GM18867 (cell line): ENCODE data around the gene SSNA1.

Source experiments
- ATAC-seq: cut with Tn5 transposase; IDR thresholded peaks from one replicate; pipeline ENCODE4 v1.9.1; 2021; ENCODE audit warnings: mild to moderate bottlenecking, moderate library complexity; ENCODE audit not compliant: unreplicated experiment

Gene SSNA1

DNA sequence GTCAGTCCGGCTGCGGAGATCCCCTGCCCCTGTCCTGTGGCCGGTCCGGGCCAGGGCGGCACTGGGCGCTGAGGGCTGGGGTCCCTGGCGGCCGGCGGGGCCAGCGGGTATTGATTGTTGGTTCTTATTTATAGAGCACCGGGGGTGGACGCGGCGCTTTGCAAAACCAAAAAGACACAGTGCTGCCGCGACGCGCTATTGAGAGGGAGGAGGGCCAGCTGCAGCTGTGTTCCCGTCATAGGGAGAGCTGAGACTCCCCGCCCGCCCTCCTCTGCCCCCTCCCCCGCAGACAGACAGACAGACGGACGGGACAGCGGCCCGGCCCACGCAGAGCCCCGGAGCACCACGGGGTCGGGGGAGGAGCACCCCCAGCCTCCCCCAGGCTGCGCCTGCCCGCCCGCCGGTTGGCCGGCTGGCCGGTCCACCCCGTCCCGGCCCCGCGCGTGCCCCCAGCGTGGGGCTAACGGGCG, 21.2 kb upstream of the SSNA1 start:
- no peak for ATAC-seq

DNA sequence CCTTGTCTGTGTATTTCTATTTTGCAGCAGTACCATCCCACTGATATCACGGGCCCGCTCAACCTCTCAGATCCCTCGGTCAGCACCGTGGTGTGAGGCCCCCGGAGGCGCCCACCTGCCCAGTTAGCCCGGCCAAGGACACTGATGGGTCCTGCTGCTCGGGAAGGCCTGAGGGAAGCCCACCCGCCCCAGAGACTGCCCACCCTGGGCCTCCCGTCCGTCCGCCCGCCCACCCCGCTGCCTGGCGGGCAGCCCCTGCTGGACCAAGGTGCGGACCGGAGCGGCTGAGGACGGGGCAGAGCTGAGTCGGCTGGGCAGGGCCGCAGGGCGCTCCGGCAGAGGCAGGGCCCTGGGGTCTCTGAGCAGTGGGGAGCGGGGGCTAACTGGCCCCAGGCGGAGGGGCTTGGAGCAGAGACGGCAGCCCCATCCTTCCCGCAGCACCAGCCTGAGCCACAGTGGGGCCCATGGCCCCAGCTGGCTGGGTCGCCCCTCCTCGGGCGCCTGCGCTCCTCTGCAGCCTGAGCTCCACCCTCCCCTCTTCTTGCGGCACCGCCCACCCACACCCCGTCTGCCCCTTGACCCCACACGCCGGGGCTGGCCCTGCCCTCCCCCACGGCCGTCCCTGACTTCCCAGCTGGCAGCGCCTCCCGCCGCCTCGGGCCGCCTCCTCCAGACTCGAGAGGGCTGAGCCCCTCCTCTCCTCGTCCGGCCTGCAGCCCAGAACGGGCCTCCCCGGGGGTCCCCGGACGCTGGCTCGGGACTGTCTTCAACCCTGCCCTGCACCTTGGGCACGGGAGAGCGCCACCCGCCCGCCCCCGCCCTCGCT, 20.5 kb upstream of the SSNA1 start:
- ATAC-seq: no peak

DNA sequence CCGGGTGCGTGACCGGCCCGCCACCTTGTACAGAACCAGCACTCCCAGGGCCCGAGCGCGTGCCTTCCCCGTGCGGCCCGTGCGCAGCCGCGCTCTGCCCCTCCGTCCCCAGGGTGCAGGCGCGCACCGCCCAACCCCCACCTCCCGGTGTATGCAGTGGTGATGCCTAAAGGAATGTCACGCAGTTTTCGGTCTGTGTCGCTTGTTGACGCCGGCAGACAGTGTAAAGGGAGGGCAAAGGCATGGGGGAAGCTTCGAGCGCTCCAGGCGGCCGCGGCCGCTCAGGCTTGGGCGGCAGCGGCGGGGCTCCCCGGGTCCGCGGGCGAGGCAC, 19.9 kb upstream of the SSNA1 start:
- ATAC-seq: no peak

DNA sequence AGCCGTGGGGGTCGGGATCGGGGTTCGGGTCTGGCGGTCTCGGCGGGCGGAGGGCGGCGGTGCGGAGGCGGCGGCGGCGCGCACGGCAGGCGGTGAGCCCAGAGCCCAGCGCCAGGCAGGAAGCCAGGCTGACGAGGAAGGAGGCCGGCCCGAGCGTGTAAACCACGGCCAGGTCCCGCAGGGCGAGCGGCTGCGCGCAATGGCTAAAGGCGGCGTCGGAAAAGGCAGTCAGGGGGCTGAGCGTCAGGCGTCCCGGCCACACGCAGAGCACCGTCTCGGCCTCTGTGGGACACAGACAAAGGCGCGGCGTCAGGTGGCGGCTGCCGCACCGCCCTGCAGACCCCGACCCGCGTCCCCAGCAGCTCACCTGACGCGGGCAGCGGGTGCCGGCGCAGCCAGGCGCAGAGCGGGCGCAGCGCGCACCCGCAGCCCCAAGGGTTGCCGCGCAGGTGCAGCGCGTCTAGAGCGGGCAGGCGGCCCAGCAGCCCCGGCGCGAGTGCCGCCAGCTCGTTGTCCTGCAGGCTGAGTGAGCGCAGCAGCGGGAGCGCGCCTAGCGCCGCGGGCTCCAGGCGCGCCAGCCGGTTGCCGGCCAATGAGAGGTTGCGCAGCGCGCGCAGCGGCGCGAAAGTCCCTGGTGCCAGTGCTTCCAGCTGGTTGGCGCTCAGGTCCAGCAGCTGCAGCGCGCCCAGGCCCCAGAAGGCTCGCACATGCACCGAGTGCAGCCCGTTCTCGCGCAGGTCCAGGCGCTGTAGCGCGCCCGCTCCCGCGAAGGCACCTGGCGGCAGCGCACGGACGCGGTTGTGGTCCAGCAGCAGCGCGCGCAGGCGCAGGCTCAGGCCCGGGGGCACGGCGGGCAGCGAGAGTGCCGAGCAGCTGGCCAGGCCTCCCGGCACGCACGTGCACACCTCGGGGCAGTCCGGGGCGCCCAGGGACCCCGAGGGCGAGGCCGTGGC, 19.3 kb upstream of the SSNA1 start:
- no peak for ATAC-seq

DNA sequence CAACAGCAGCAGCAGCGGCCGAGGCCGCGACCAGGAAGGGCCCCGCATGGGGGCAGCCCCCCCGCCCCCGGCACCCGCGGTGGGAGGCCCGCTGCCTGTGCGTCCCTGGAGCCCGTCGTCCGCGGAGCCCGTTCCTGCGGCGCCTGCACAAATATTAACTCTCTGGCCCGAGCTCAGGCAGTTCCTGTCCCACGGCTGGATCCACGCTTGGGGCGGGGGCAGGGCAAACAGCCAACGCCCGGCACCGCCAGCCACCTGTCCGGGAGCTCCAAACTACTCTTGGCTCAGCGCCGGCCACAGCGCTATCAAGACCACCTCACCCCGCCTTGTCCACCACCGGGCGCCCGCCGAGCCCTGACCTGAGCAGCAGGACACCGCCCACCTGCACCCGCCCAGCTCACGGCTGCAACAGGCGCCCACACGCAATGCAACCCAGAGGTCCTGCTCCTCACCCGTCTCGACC, 18.5 kb upstream of the SSNA1 start, which contains the start of gene LRRC26:
LRRC26 (minus strand) TSS at position 156 of the 463 bp plus-strand sequence; CDS start at position 48, 108 bp downstream.
- no peak for ATAC-seq

DNA sequence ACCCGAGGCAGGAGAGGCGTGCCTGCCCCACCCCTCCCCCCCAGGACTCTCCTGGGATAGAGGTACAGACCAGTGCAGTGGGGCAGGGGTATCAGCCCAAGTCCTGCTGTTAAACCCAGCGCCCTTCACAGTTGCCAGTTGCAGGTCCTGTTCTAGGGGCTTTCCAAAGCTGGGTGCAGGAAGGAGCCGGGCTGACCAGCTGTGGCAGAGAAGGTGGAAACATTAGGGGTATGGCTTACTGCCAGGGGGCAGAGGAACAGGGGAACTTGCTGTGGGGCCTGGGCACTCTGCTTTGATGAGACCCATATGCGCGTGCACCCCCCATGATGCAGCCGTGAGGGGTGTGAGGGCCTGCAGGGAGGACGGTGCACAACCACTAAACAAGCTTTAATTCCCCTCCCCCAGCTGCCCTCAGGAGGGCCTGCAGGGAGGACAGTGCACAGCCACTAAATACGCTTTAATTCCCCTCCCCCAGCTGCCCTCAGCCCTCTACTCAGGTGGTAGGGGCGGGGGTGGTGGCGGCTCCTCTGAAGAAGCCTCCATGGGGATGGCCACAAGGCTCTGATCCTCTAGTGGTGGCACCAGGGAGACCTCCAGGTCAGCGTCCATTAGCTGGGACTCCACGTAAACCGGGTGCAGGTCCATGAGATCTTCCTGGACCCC, 17.9 kb upstream of the SSNA1 start:
- no peak for ATAC-seq

DNA sequence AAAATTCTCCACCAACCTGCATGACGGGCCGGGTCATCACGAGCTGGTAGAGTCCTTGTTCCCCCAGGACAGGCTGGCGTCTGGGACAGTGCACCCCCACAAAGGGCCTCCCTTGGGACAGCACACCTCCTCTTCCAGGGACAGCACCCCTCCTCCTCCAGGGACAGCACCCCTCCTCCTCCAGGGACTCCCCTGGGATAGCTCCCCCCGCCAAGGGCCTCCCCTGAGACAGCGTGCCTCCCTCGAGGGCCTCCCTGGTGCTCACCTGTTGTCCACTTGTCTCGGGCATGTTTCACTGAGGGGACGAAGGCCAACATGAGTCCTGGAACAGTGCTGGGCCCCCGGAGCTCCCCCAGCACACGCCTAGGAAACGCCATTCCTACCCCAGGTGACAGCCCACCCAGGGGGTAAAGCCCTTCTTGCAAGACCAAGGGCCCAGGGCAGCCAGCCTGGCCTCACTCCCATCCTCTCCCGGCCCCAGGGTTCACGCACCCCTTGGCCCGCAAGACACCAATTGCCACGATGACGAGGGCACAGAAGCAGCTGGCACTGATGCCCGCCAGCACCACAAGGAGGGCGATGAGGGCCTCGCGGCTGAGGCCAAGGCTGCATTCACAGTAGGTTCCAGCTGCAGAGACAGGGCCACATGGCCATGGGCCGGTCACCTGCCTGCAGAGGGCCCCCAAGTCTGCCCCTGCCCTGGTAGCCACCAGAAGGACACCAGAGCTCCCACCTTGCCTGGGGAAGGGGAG, 17.2 kb upstream of the SSNA1 start:
- ATAC-seq: no peak

DNA sequence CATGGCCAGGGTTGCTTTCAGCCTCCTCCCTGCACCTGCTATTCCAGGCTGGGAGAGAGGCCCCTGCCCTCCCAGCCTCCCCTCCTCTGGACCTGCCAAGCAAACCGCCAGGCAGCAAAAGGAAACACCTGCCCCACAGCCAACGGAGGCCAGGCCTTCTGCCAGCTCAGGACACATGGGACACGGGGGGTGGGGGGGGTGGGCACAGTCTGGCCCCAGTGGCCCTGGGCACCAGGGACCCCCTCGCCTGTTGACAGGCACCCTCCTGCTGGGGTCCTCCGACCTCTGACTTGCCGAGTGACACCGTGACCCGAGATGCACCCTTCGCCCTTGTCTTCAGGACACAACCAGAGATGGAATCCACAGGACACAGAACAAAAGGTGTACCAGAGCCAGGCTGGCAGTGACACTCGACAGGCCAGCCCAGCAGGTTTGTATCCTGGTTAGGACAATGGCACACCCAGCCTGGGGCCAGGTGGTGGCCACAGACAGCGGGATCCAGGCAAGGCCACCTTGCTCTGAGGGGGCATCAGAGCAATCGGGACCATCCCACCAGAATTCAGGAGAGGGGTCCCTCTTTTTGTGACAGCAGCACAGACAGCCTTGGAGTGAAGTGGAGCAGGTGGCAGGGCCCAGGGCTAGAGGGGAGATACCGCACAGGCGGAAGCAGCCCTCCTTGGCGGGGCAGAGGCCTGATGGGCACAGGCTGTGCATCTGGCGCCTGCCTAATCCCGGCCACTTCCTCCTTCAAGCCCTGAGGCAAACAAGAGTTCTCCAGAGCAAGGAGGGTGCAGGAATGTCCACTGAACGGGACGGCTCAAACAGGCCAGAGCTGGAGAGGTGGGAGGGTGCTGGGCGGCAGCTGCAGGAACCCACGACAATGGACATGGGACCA, 15.3 kb upstream of the SSNA1 start:
- no peak for ATAC-seq

DNA sequence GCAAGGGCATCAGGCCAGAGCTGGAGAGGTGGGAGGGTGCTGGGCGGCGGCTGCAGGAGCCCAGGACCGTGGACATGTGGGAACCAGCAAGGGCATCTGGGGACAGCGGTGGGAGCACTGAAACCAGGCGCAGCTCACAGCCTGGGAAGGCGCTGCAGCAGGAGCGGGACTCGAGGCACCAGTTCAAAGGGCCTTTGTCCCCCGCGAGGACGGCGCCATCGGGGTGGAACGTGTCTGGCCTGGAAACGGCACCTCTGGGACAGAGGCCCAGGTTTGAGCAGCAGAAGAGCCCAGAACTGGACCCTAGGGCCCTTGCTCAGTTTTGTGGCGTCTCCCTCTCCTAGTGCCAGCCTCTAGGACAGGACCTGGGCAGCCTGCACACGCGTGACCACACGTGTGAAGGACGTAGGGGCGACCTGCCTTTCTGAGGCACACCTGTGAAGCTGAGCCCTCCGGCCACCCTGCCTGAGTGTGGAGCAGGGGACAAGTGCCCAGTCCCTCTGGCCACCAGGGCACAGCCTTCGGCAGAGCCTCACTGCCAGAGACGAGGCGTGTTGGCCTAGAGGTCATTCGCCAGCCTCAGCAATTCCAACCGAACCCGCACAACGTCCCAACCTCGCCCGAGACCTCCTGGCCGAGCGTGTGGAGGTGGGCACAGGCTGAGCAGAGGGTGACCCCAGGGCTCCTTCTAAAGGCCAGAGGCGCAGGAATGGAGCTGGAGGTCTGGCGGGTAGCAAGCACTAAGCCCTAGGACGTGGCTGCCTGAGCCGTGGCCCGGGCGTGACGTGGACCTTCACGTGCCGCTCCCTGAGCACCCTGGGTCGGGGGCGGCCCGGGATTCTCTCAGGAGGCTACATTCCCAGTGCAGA, 14.4 kb upstream of the SSNA1 start:
- no peak for ATAC-seq

DNA sequence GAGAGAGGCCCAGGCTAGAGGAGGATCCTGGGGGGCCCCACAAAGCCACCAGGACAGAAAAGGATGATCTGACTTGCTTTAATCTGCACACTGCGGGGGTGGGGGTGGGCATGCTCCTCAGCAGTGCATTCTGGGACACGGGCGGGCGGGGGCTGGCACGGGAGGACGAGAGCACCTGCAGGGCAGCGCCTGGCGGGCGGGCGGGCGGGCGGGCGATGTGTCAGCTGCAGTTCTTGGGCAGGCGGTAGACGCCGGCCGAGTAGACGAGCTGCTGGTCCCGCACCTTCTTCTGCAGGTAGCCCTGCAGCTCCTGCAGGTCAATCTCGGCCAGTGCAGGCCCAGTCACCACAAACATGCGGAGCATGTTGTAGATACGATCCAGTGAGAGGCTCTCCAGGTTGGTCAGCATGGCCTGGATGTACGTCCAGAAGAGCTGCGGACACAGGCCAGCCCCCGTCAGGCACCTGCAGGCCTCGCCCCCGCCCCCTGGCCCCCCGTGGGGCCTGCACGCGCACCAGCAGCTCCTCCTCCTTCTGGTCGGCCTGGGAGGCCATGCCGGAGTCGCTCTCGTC, 13.7 kb upstream of the SSNA1 start:
- ATAC-seq: no peak

DNA sequence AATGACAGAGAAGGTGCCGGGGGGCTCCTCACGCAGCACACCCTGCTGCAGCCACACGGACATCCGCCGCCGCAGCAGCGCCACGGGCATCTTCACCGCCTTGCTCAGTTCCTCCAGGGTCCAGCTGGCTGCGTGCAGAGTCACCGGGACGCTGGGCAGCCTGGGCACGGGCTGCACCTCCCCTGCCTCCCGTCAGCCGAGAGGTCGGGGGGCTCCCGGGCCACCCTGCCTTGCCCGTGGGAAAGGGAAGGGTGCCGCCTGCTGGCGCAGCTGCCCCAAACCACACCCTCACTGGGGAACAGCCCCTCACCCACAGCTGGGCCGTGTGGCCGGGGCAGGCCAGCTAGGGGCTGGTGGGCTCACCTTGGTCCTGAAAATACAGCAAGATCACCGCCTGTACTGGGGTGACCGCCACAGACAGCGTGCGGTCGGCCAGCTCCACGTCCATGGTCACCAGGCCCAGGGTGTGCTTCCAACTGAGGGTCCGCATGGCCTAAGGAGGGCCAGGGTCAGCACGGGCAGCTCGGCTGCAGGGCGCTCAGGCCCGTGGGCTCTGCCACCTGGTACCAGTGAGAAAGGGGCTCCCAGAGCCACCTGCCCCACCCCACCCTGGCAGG, 13.0 kb upstream of the SSNA1 start:
- ATAC-seq: no peak

DNA sequence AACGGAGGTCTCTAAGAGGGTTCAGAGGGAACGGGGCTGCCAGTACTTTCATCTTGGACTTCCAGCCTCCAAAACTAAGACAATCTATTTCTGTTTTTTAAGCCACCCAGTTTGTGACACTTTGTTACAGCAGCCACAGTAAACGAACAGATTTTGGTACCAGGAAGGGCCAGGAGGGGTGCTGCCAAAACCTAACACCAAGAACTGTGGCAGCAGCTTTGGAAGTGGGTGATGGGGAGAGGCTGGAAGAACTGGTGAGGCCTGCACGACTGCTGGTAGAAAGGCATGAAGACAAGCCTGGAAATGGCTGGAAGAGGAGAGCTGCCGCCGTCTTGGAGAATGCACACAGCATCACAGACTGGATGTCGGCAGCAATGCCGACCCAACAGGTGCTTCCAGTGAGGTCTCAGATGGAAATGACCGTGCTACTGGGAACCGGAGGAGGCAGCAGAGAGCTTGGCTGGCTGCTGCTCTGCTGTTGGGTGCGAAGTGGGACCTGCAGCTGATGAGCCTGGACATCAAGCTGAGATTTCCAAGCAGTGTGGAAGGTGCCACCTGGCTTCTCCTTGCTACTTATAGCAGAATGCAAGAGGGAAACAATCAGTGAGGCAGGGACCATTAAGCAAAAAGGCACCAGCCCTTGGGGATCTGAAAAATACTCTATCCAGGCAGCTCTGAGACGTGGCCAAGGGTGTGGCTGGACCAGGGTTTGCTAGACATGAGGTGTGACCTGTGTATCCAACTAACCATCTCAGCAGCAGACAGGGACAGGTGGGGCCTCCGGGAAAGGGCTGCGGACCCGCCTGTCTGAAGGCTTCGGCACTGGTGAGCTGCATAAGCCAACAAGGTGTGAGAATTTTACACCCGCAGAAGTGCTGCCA, 11.9 kb upstream of the SSNA1 start:
- ATAC-seq: no peak

DNA sequence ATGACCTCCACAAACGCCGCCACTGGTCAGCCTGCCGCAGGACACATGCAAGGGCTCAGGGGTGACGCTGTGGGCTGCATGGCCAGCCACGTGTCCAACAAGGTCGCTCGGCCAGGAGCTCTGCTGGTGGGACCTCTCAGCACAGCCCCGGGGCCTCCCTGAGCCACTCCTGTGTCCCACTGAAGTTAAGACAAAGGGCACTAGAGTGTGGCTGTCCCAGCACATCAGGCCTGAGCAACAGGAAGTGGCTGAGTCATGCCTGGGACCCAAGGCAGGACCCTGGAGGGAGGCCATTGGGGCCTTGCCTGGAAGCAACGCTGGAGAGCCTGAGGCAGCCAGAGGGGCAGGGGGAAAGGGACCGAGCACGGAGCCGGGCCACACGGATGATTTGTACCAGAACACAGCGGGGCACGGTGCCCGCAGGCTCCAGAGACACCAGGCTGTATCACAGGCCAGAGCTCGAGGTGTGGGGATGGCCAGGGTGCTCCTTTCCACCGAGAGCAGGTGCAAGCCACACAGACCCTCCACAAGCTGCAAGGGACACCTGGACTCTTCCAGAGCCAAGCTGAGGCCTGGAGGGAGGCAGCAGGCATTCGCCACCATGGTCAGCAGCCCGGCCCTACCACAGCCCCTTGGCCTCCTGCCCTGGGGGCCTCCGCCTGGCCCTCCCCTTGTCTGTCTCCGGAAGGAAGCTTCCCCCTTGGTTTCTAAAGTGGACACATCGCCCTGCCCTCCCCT, 10.1 kb upstream of the SSNA1 start:
- ATAC-seq: no peak

DNA sequence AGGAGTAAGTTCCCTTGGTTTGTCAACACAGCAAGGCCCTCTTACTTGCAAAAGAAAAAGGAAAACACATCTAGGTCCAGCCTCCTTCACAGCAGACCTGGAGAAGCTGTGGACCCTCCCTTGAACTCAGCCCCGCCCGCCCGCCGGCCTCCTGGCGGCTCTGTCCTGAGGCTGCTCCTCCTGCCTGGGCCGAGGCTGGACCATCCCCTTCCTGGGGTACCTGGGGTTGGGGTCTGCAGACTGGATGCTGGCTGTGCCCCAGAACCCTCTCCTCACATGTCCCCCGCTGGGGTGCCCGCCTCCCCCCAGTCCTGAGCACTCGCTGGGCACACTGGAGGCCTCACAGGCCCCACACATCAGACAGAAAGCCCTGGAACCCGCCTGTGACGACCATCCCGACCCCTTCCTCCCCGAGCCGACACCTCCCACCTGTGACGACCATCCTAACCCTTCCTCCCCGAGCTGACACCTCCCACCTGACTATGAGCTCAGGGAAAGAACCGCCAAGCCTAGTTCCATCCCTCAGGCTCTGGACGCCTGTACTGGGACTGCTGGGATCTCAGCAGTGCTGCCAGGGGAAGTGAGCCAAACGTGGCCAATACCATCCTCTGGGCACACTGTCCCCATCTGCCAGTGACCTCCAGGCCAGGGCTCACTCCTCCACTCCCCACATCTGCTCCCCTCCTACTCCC, 9.4 kb upstream of the SSNA1 start:
- no peak for ATAC-seq

DNA sequence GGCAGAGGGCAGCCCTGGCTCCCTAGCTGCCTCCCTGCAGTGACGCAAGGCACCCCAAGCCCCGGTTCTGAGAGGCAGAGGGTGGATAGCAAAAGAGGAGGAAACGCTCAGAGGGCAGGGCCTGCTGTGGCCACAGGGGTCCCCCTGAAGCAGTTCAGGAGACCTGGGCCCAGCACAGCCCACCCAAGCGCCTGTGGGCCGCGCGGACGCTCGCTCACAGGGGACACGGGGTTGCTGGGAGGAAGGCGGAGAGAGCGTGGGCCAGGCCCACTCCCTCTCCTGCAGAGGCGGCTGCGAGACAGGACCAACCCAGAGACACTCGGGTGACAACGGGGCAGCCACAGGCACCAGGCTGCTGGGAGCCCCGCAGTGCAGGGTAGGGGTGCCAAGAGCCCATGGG, 8.7 kb upstream of the SSNA1 start:
- no peak for ATAC-seq
